CD4-positive, alpha-beta T cell (primary cell): ENCODE measurements around the gene SMYD4. TPM values are rescaled to one million over a fixed set of nuclear protein-coding genes. Genes with fewer than 3 reads are reported as not detected.
A peak's percentile ranks its signal among the peaks of the same experiment; 100 is the strongest.

ENCODE experiments used
- ATAC-seq: fragments of 200-7000 bp; cut with Tn5 transposase; one replicate; pipeline ENCODE4 v1.10.0; 2022; ENCODE audit warnings: mild to moderate bottlenecking; ENCODE audit not compliant: poor library complexity
- CTCF ChIA-PET: fragments of 350-600 bp; sonication (Branson Sonifier 250); formaldehyde crosslinking; loops from one replicate; lab custom pipeline; 2021; ENCODE audit warnings: antibody characterized with exemption, inconsistent platforms; lab: Charles Lee
- POLR2A ChIA-PET: fragments of 350-600 bp; sonication (Branson Sonifier 250); formaldehyde crosslinking; loops from one replicate; lab custom pipeline; 2021; ENCODE audit warnings: antibody characterized with exemption, inconsistent platforms; lab: Charles Lee
- DNase-seq, 14 experiments: peaks; one replicate each; pipeline ENCODE4 v3.0.0-alpha.2; 2013 to 2020; ENCODE audit warnings: mixed read lengths in 2 of 14
- H3K27ac ChIP-seq, 2 donors: one replicate each; pipeline versions ENCODE4 v1.5.1 to v1.7.0; 2013; ENCODE audit warnings: low read length in 2 of 2, low read depth in 1 of 2, mild to moderate bottlenecking in 1 of 2
- H3K27me3 ChIP-seq, 2 experiments: 1 replicate in 1 of 2; 2 replicates in 1 of 2; pipeline versions ENCODE4 v1.6.1 to v1.7.0; 2013; ENCODE audit warnings: low read length in 2 of 2, control low read depth in 1 of 2, mild to moderate bottlenecking in 1 of 2, moderate library complexity in 1 of 2; ENCODE audit not compliant: insufficient read depth in 2 of 2, control insufficient read depth in 1 of 2
- H3K36me3 ChIP-seq: one replicate; pipeline ENCODE4 v1.6.1; 2013; ENCODE audit warnings: low read length, control low read depth; ENCODE audit not compliant: insufficient read depth
- H3K4me1 ChIP-seq: one replicate; pipeline ENCODE4 v1.6.1; 2013; ENCODE audit warnings: low read length, control low read depth; ENCODE audit not compliant: insufficient read depth
- H3K4me3 ChIP-seq: one replicate; pipeline ENCODE4 v1.5.1; 2013; ENCODE audit warnings: mild to moderate bottlenecking, low read length, moderate library complexity
- H3K9me3 ChIP-seq, 2 experiments: 1 replicate in 1 of 2; 2 replicates in 1 of 2; pipeline versions ENCODE4 v1.6.1 to v1.7.0; 2013; ENCODE audit warnings: low read length in 2 of 2, mild to moderate bottlenecking in 2 of 2, control low read depth in 1 of 2, moderate library complexity in 1 of 2; ENCODE audit not compliant: control insufficient read depth in 1 of 2, insufficient read depth in 1 of 2
- H3K27ac Mint-ChIP-seq: one replicate; pipeline ENCODE4 v1.8.0; 2020; ENCODE audit warnings: mixed read lengths
- H3K27me3 Mint-ChIP-seq: one replicate; pipeline ENCODE4 v1.8.0; 2021; ENCODE audit warnings: mixed read lengths
- H3K36me3 Mint-ChIP-seq: one replicate; pipeline ENCODE4 v1.8.0; 2021; ENCODE audit warnings: low read depth, mixed read lengths
- H3K4me1 Mint-ChIP-seq: one replicate; pipeline ENCODE4 v1.8.0; 2021; ENCODE audit warnings: low read depth, mixed read lengths
- H3K4me3 Mint-ChIP-seq: one replicate; pipeline ENCODE4 v1.8.0; 2020; ENCODE audit warnings: mild to moderate bottlenecking, mixed read lengths
- H3K9me3 Mint-ChIP-seq: one replicate; pipeline ENCODE4 v1.8.0; 2020; ENCODE audit warnings: mixed read lengths
- intact Hi-C, 2 experiments: fragments of 100-400 bp; cut with DNase I in 1 of 2; cut with micrococcal nuclease in 1 of 2; formaldehyde crosslinking; loops; one replicate each; pipeline versions ENCODE4 v1.15.1 to v1.9.0; 2023 to 2025; cut with DNase I, micrococcal nuclease
- total RNA-seq, 174 experiments: library from RNA in 2 of 174; stranded (reverse) in 2 of 174; gene quantifications; one replicate each; pipeline ENCODE4 v1.2.3 and lab custom pipeline; 2021 to 2026
- TF ChIP-seq, protein P1 (sequence below): fragments of 200-600 bp; IDR thresholded peaks from one replicate; pipeline ENCODE4 v1.8.0; 2022; ENCODE audit warnings: antibody characterized with exemption, mild to moderate bottlenecking

The SMYD4 gene
- total RNA-seq, 2 experiments from 2014 or later = 9.3 to 10.6 TPM

DNA sequence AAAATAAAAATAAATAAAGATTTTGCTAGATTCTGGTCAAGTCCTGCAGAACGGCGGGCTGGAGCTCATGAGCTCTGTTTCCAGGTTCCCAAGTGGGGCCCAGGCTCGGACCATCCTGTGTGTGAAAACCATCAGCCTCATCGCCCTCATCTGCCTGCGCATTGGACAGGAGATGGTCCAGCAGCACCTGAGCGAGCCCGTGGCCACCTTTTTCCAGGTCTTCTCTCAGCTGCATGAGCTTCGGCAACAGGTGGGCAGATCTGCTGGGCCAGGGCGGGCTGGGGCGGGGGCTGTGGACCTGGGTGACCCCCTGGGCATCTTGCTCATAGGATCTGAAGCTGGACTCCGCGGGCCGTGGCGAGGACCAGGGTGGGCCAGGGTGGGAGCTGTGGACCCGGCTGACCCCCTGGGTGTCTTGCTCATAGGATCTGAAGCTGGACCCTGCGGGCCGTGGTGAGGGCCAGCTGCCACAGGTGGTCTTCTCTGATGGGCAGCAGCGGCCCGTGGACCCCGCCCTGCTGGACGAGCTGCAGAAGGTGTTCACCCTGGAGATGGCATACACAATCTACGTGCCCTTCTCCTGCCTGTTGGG is 97.4 kb downstream of the SMYD4 start:
- ATAC-seq (no peak), DNase-seq (no peak)
- intact Hi-C loops = no loop called here
- no peaks in the 10 kb centered on the region for H3K27me3 Mint-ChIP-seq
- TF ChIP-seq, protein P1, sequence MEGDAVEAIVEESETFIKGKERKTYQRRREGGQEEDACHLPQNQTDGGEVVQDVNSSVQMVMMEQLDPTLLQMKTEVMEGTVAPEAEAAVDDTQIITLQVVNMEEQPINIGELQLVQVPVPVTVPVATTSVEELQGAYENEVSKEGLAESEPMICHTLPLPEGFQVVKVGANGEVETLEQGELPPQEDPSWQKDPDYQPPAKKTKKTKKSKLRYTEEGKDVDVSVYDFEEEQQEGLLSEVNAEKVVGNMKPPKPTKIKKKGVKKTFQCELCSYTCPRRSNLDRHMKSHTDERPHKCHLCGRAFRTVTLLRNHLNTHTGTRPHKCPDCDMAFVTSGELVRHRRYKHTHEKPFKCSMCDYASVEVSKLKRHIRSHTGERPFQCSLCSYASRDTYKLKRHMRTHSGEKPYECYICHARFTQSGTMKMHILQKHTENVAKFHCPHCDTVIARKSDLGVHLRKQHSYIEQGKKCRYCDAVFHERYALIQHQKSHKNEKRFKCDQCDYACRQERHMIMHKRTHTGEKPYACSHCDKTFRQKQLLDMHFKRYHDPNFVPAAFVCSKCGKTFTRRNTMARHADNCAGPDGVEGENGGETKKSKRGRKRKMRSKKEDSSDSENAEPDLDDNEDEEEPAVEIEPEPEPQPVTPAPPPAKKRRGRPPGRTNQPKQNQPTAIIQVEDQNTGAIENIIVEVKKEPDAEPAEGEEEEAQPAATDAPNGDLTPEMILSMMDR = no peak
- no peak overlapping the region for H3K4me3 Mint-ChIP-seq
- peaks cover 43% of the 10 kb centered on the region for H3K4me1 ChIP-seq
- H3K9me3 Mint-ChIP-seq = no peaks in the 10 kb centered on the region
- H3K4me3 ChIP-seq = no peak overlapping the region
- no peaks in the 10 kb centered on the region for H3K27me3 ChIP-seq
- H3K36me3 Mint-ChIP-seq = peaks cover 44% of the 10 kb centered on the region
- no peaks in the 10 kb centered on the region for H3K9me3 ChIP-seq
- ChIA-PET CTCF (no interaction called here), POLR2A (no interaction called here)
- no peak overlapping the region for H3K27ac ChIP-seq
- H3K4me1 Mint-ChIP-seq = peaks cover 21% of the 10 kb centered on the region
- no peak overlapping the region for H3K27ac Mint-ChIP-seq
- H3K36me3 ChIP-seq = peaks cover 74% of the 10 kb centered on the region

DNA sequence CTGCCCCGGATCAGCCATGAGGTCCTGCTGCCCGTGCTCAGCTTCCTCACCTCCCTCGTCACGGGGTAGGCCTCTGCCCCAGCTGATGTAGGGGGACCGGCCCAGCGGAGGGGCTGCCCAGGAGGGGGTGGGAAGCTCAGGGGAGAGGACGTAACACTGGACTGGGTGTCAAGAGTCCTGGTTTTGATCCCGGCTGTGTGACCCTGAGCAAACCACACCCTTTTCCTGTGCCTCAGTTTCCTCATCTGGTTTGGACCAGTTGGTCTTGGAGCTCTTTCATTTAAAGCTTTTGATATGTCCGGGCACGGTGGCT is 98.6 kb downstream of the SMYD4 start:
- H3K9me3 ChIP-seq = no peaks in the 10 kb centered on the region
- no peaks in the 10 kb centered on the region for H3K27me3 ChIP-seq
- Mint-ChIP-seq H3K9me3 (no peaks in the 10 kb centered on the region), H3K4me3 (no peak overlapping the region), H3K27ac (no peak overlapping the region), H3K4me1 (peaks cover 12% of the 10 kb centered on the region), H3K36me3 (peaks cover 37% of the 10 kb centered on the region), H3K27me3 (no peaks in the 10 kb centered on the region)
- H3K27ac ChIP-seq = no peak overlapping the region
- CTCF ChIA-PET = no interaction called here
- ATAC-seq = no peak
- H3K4me1 ChIP-seq = peaks cover 46% of the 10 kb centered on the region
- intact Hi-C loops = no loop called here
- POLR2A ChIA-PET = interaction anchor here (0.8 kb wide), 1 partner anchor 33 kb away, joined by 4 read pairs; no protein-coding TSS in a partner anchor
- H3K36me3 ChIP-seq = peaks cover 73% of the 10 kb centered on the region
- DNase-seq = no peak
- TF ChIP-seq, protein P1 = no peak
- H3K4me3 ChIP-seq = no peak overlapping the region

DNA sequence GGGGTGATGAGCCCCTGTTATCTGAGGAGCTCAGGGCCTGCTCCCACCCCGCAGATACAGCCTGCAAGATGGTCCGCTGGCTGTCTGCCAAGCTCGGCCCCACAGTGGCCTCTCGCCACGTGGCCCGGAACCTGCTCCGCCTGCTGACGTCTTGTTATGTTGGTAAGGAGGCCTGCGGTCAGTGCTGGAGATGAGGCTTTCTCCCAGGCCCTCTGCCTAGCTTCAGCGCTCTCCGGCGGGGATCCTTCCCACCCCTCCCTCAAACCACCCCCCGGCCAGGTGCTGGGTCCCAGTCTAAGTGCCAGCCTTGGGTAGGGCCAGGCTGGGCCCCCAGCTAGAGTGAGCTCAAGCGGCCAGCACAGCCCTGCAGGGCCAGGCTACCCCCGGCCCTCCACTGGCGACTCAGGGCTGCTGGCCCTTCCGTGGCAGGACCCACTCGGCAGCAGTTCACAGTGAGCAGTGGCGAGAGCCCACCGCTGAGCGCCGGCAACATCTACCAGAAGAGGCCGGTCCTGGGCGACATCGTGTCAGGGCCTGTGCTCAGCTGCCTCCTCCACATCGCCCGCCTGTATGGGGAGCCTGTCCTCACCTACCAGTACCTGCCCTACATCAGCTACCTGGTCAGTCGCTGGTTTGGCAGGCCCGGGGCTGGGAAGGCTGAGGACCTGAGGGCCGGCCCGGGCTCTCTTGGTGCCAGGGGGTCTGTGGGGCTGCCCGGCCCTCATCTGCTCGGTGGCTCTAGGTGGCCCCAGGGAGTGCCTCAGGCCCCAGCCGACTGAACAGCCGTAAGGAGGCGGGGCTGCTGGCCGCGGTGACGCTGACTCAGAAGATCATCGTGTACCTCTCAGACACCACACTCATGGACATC is 99.1 kb downstream of the SMYD4 start:
- no peaks in the 10 kb centered on the region for H3K9me3 ChIP-seq
- no peaks in the 10 kb centered on the region for H3K9me3 Mint-ChIP-seq
- H3K4me3 Mint-ChIP-seq = no peak overlapping the region
- no peaks in the 10 kb centered on the region for H3K27me3 Mint-ChIP-seq
- H3K36me3 ChIP-seq = peaks cover 70% of the 10 kb centered on the region
- H3K27ac ChIP-seq = no peak overlapping the region
- intact Hi-C loops = no loop called here
- no peak overlapping the region for H3K4me3 ChIP-seq
- TF ChIP-seq, protein P1 = no peak
- no peak overlapping the region for H3K27ac Mint-ChIP-seq
- H3K27me3 ChIP-seq = no peaks in the 10 kb centered on the region
- peaks cover 16% of the 10 kb centered on the region for H3K4me1 Mint-ChIP-seq
- peaks cover 40% of the 10 kb centered on the region for H3K36me3 Mint-ChIP-seq
- ATAC-seq = no peak
- DNase-seq = peak in 1 of 14 experiments; percentile 19
- ChIA-PET POLR2A (interaction anchor here (0.8 kb wide), 1 partner anchor 34 kb away, joined by 4 read pairs; no protein-coding TSS in a partner anchor), CTCF (no interaction called here)
- peaks cover 47% of the 10 kb centered on the region for H3K4me1 ChIP-seq
